ENCODE results near the gene LHFPL3. TPM values are rescaled to one million over a fixed set of nuclear protein-coding genes. Genes with fewer than 3 reads are reported as not detected.

Gene LHFPL3
- total RNA-seq, 1 experiment from 2014 or later = not detected

DNA sequence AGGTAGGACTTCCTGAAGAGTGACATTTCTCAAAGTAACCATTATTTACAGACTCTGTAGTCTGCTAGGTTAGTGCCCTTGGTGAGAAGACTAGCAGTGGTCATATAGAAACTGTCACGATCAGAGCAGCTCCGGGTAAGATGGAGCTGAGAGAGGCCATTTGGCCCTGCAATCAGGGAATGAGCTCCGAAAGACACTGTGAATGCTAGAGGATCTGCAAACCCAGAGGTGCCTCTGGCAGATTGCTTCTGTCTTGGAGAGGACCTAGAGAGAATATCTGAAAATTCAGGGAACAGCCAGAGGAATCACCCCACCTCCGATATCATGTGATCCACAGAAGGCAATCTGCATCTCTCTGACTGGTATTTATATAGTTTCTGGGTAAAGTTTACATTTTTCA, 438.7 kb downstream of the LHFPL3 start:
- Histone ChIP-seq H3K9ac (ENCODE audit: extremely low read depth, insufficient read length, low read length) (no peak overlapping the region), H2BK20ac (ENCODE audit: low read depth, low read length, poor library complexity, severe bottlenecking) (no peak overlapping the region), H4K91ac (ENCODE audit: insufficient read length, low read depth, low read length) (no peak overlapping the region), H3K27me3 (ENCODE audit: insufficient read depth, low read length) (no peaks in the 10 kb centered on the region), H3K9me3 (ENCODE audit: control insufficient read depth, low read depth, low read length) (no peaks in the 10 kb centered on the region), H3K27ac (ENCODE audit: insufficient read length, low read depth, low read length) (no peak overlapping the region), H2BK12ac (ENCODE audit: insufficient read length, low read depth, low read length) (no peak overlapping the region), H3K4ac (ENCODE audit: low read depth, low read length) (no peak overlapping the region), H2BK15ac (ENCODE audit: low read depth, low read length) (no peak overlapping the region), H4K8ac (replicated peaks; ENCODE audit: insufficient read length, low read depth, low read length) (no peak overlapping the region), H3K79me1 (ENCODE audit: insufficient read depth, low read depth, low read length, poor library complexity, severe bottlenecking) (no peaks in the 10 kb centered on the region), H4K20me1 (ENCODE audit: control insufficient read depth, insufficient read depth, insufficient read length) (no peaks in the 10 kb centered on the region), H3K4me1 (ENCODE audit: insufficient read depth, low read length) (no peaks in the 10 kb centered on the region), H3K18ac (ENCODE audit: insufficient read length, low read depth, low read length) (no peak overlapping the region), H2AFZ (ENCODE audit: low read length) (no peak overlapping the region), H3K4me2 (ENCODE audit: insufficient read depth, insufficient read length, low read length) (no peak overlapping the region), H2BK5ac (ENCODE audit: insufficient read length, low read length) (no peak overlapping the region), H3K23me2 (ENCODE audit: insufficient read length, low read depth, low read length, poor library complexity, severe bottlenecking) (no peaks in the 10 kb centered on the region), H4K5ac (ENCODE audit: insufficient read length, low read depth, low read length) (no peak overlapping the region), H2AK5ac (ENCODE audit: insufficient read length, low read length) (no peak overlapping the region), H3K23ac (ENCODE audit: insufficient read length, low read depth, low read length) (no peak overlapping the region), H3K56ac (ENCODE audit: insufficient read length, low read depth, low read length) (no peak overlapping the region), H3K14ac (ENCODE audit: insufficient read depth, low read length) (no peak overlapping the region), H3T11ph (ENCODE audit: low read length) (no peak overlapping the region), H3K79me2 (ENCODE audit: insufficient read depth, low read length) (no peaks in the 10 kb centered on the region), H2BK120ac (ENCODE audit: low read depth, low read length, poor library complexity, severe bottlenecking) (no peak overlapping the region)
- no peak for DNase-seq
- TF ChIP-seq, protein P1, sequence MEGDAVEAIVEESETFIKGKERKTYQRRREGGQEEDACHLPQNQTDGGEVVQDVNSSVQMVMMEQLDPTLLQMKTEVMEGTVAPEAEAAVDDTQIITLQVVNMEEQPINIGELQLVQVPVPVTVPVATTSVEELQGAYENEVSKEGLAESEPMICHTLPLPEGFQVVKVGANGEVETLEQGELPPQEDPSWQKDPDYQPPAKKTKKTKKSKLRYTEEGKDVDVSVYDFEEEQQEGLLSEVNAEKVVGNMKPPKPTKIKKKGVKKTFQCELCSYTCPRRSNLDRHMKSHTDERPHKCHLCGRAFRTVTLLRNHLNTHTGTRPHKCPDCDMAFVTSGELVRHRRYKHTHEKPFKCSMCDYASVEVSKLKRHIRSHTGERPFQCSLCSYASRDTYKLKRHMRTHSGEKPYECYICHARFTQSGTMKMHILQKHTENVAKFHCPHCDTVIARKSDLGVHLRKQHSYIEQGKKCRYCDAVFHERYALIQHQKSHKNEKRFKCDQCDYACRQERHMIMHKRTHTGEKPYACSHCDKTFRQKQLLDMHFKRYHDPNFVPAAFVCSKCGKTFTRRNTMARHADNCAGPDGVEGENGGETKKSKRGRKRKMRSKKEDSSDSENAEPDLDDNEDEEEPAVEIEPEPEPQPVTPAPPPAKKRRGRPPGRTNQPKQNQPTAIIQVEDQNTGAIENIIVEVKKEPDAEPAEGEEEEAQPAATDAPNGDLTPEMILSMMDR (conservative IDR thresholded peaks at IDR 0.05) = no peak
- no peaks in the 10 kb centered on the region for H3K36me3 Mint-ChIP-seq (ENCODE audit: insufficient read depth in 1 of 3, low read depth in 3 of 3)
- peaks cover 2 to 10% of the 10 kb centered on the region in 2 experiments for H3K4me1 Mint-ChIP-seq
- H3K27me3 Mint-ChIP-seq (ENCODE audit: low read depth) = peaks cover 4% of the 10 kb centered on the region; the same call in 1 of the 2 replicates
- H3K4me3 Mint-ChIP-seq = no peak overlapping the region
- no CpG with 5 or more reads among the region's 4 CpGs for WGBS (ENCODE audit: extremely low coverage, insufficient read length, low lambda C conversion rate)
- no peak overlapping the region for H3K27ac Mint-ChIP-seq
- peaks cover 0 to 2% of the 10 kb centered on the region in 2 experiments; a peak in 2 of 5 replicates for H3K9me3 Mint-ChIP-seq
